ENCODE results near the gene JMJD8. TPM values are rescaled to one million over a fixed set of nuclear protein-coding genes. Genes with fewer than 3 reads are reported as not detected.
"Not testable (repeated sequence)": the region's sequence is repeated elsewhere in the genome, so short reads cannot be mapped to it uniquely, and the experiment has no call there.

The JMJD8 gene
- total RNA-seq, 4 donors from 2014 or later, result 72.8 to 156 (median 124) TPM

- no peak for DNase-seq
- TF ChIP-seq POLR2A (IDR thresholded peaks at IDR 0.05), result no peak
- no peak for TF ChIP-seq CTCF (IDR thresholded peaks at IDR 0.05)
- H3K27me3 ChIP-seq, result no peaks in the 10 kb centered on the region
- intact Hi-C loops (cut with DNase I), result no loop called here
- H3K4me3 ChIP-seq (replicated peaks in 1 of 3), result peak overlapping the region in 1 of 3 donors; percentile 32
- WGBS, 2 donors, result 0 to 3% methylated on average over 4 to 14 of the region's 37 CpGs
- no peak overlapping the region for H3K27ac ChIP-seq
- no peaks in the 10 kb centered on the region for H3K9me3 ChIP-seq
- peaks cover 21 to 29% of the 10 kb centered on the region in 2 donors for H3K4me1 ChIP-seq
- no peaks in the 10 kb centered on the region for H3K36me3 ChIP-seq
Observed at GRCh38 chr16:694863-695354, 10.8 kb upstream of the JMJD8 start.

DNA sequence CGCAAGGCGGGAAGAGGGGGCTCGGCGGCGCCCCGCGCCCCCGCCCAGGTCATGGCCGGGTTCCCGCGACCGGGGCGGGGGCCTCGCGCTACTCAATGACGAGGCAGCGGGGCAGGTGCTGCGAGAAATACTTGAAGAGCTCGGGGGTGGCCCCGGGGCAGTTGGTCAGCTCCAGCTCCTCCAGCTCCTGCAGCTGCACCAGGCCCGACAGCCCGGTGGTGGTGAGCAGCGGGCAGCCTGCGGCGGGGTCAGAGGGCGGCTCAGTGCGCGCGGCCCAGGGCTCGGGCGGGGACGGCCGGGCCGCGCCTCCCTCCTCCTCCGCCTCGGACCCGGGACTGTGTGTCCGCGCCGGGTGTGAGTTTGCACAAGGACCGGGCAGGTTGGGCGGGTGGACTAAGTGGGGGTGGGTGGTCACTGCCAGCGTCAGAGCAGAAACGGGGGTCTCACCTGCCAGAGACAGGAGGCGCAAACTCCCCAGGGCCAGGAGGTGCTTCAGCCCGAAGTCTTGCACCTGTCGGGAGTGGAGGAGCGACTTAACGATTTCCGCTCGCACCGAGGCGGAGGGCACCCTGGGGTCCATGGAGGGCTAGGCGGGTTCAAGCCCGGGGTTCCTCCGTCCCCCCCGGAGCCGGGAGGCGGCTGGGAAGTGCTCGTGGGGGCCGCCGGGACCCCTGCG lies 10.2 kb upstream of the JMJD8 start:
- no peaks in the 10 kb centered on the region for H3K36me3 ChIP-seq
- H3K27me3 ChIP-seq, result no peaks in the 10 kb centered on the region
- peaks cover 27 to 34% of the 10 kb centered on the region in 2 donors for H3K4me1 ChIP-seq
- 0 to 9% methylated on average over 3 to 29 of the region's 64 CpGs for WGBS, 2 donors
- TF ChIP-seq CTCF (IDR thresholded peaks at IDR 0.05) (no peak), POLR2A (IDR thresholded peaks at IDR 0.05) (no peak)
- no peak for DNase-seq
- H3K9me3 ChIP-seq, result no peaks in the 10 kb centered on the region
- intact Hi-C loops (cut with DNase I), result no loop called here
- H3K27ac ChIP-seq, result no peak overlapping the region
- H3K4me3 ChIP-seq (replicated peaks in 1 of 3), result peak overlapping the region in 1 of 3 donors; percentile 32

- no peaks in the 10 kb centered on the region for H3K27me3 ChIP-seq
- H3K9me3 ChIP-seq, result no peaks in the 10 kb centered on the region
- peaks cover 28 to 40% of the 10 kb centered on the region in 2 donors for H3K4me1 ChIP-seq
- no peak for DNase-seq
- TF ChIP-seq POLR2A (IDR thresholded peaks at IDR 0.05) (no peak), CTCF (IDR thresholded peaks at IDR 0.05) (no peak)
- WGBS, 2 donors, result 45% methylated on average over 16 of the region's 37 CpGs; no CpG with 5 or more reads in 1 of the 2 donors
- H3K27ac ChIP-seq, result no peak overlapping the region
- intact Hi-C loops (cut with DNase I), result no loop called here
- H3K36me3 ChIP-seq, result no peaks in the 10 kb centered on the region
- H3K4me3 ChIP-seq (replicated peaks in 1 of 3), result no peak overlapping the region
Observed at GRCh38 chr16:693766-694165, 9.6 kb upstream of the JMJD8 start.

DNA sequence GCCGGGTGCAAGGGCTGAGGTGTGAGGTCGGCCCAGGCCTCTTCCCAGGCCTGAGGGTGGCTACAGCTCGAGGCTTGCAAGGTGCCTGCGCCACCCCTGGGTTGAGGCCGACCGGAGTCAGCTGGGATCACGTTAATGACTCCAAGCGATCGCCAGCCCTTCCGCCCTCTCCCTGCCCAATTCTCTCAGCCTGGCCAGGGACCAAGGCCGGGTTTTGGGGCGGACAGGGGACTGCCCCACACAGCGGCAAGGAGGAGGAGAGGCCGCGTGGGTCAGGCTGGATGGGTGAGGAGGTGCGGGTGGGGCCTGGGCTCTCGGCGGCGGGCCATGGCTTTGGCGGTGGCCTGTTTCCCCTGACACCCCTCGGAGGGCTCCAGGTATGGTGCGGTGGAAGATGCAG lies 9.2 kb upstream of the JMJD8 start:
- DNase-seq, result no peak
- Histone ChIP-seq H3K36me3 (no peaks in the 10 kb centered on the region), H3K27ac (no peak overlapping the region), H3K4me3 (replicated peaks in 1 of 3) (no peak overlapping the region), H3K9me3 (no peaks in the 10 kb centered on the region), H3K27me3 (no peaks in the 10 kb centered on the region), H3K4me1 (peaks cover 28 to 41% of the 10 kb centered on the region in 2 donors)
- TF ChIP-seq POLR2A (IDR thresholded peaks at IDR 0.05) (no peak), CTCF (IDR thresholded peaks at IDR 0.05) (no peak)
- WGBS, 2 donors, result 67% methylated on average over 13 of the region's 22 CpGs; no CpG with 5 or more reads in 1 of the 2 donors
- intact Hi-C loops (cut with DNase I), result no loop called here

DNA sequence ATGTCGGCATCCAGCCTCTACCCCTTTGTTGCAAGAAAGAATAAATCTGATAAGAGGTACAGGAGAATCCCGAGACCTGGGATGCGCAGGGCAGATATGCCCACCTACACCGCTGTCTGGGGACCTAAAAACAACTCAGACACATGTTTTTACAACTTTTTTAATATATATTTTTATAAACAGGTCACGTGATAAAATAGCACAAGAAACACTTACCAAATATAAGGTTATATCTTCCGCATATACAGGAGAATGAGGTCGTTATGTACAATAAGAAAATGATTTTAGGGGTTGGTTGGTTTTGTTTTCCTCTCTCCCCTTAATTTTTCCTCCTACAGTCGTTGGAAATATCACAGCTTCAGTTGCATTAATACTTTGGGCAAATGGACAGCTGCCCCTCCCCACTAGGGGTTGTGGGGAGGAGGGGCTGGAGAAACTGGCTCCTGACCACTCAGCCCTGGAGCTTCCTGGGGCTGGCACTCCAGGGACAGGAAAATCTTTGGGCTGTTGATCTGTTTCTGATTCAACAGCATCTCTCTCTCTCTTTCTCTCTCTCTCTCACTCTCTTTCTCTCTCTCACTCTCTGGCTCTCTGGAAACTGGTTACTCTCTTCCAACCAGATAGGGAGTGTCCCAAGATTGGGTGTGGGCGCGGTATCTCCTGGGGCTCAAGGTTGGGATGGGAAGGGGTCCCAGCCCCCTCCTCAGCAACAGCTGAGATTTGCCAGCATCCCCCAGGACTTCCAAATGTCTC lies 8.4 kb upstream of the JMJD8 start:
- Histone ChIP-seq H3K27ac (no peak overlapping the region), H3K4me1 (peaks cover 28 to 41% of the 10 kb centered on the region in 2 donors), H3K27me3 (no peaks in the 10 kb centered on the region), H3K4me3 (replicated peaks in 1 of 3) (no peak overlapping the region), H3K9me3 (no peaks in the 10 kb centered on the region), H3K36me3 (no peaks in the 10 kb centered on the region)
- 64 to 72% methylated on average over 10 of the region's 10 CpGs for WGBS, 2 donors
- intact Hi-C loops (cut with DNase I), result no loop called here
- no peak for TF ChIP-seq POLR2A (IDR thresholded peaks at IDR 0.05)
- no peak for DNase-seq

DNA sequence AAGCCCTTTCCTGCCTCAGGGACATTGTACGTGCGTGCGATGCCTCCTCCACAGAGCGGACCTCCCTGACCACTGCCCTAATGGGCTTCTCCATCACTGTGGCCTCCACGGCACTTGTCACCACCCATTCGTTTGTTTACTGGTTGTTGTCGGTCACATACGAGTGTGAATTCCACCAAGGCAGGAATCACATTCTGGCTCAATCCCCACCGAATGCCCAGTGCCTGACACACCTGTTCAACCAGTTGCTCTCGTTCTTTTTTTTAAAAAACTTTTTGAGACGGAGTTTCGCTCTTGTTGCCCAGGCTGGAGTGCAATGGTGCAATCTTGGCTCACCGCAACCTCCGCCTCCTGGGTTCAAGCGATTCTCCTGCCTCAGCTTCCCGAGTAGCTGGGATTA lies 7.1 kb upstream of the JMJD8 start:
- H3K36me3 ChIP-seq; DNase-seq; H3K4me3 ChIP-seq (replicated peaks in 1 of 3); intact Hi-C loops (cut with DNase I); H3K27me3 ChIP-seq; H3K27ac ChIP-seq; H3K9me3 ChIP-seq: not testable (repeated sequence)
- H3K4me1 ChIP-seq, result peaks cover 28 to 40% of the 10 kb centered on the region in 2 donors
- 88 to 90% methylated on average over 16 of the region's 16 CpGs for WGBS, 2 donors

Data from thyroid gland (tissue), 4 donors.